CD14-positive monocyte (primary cell): Measurements from ENCODE around the gene TNNI3. TPM values are rescaled to one million over a fixed set of nuclear protein-coding genes. Genes with fewer than 3 reads are reported as not detected.

ENCODE experiments used
- DNase-seq, 3 donors: peaks; one replicate each; pipeline ENCODE4 v3.0.0-alpha.2; 2011 to 2022
- H2AFZ ChIP-seq: 2 replicates; pipeline ENCODE4 v1.6.0; 2012; ENCODE audit warnings: mild to moderate bottlenecking, low read depth, low read length, inconsistent platforms; ENCODE audit not compliant: insufficient read depth, poor library complexity, severe bottlenecking
- H3K27ac ChIP-seq, 2 donors: 1 replicate in 1 of 2; 2 replicates in 1 of 2; pipeline ENCODE4 v1.5.1; 2012 to 2013; ENCODE audit warnings: low read length in 2 of 2, control low read depth in 1 of 2, inconsistent platforms in 1 of 2, low read depth in 1 of 2, mild to moderate bottlenecking in 1 of 2
- H3K27me3 ChIP-seq, 2 donors: one replicate each; pipeline versions ENCODE4 v1.6.0 to v1.6.1; 2011 to 2013; ENCODE audit warnings: low read length in 2 of 2; ENCODE audit not compliant: control insufficient read depth in 2 of 2, insufficient read depth in 2 of 2
- H3K36me3 ChIP-seq, 2 donors: replicated peaks in 1 of 2; 1 replicate in 1 of 2; 2 replicates in 1 of 2; pipeline versions ENCODE4 v1.5.1 to v1.6.1; 2012 to 2013; ENCODE audit warnings: low read length in 2 of 2, control low read depth in 1 of 2, inconsistent platforms in 1 of 2, mild to moderate bottlenecking in 1 of 2; ENCODE audit not compliant: insufficient read depth in 2 of 2, control insufficient read depth in 1 of 2
- H3K4me1 ChIP-seq, 2 donors: 1 replicate in 1 of 2; 2 replicates in 1 of 2; pipeline versions ENCODE4 v1.5.1 to v1.6.1; 2012 to 2013; ENCODE audit warnings: low read length in 2 of 2, control low read depth in 1 of 2, inconsistent platforms in 1 of 2, mild to moderate bottlenecking in 1 of 2, moderate library complexity in 1 of 2; ENCODE audit not compliant: insufficient read depth in 2 of 2, control insufficient read depth in 1 of 2
- H3K4me2 ChIP-seq: replicated peaks from 2 replicates; pipeline ENCODE3; 2012; ENCODE audit warnings: low read length, moderate library complexity, mild to moderate bottlenecking; ENCODE audit not compliant: poor library complexity, severe bottlenecking; ENCODE audit errors: extremely low read depth
- H3K4me3 ChIP-seq, 3 experiments: fragments of 200-600 bp in 1 of 3; sonication (generic) in 1 of 3; replicated peaks in 1 of 3; 1 replicate in 2 of 3; 2 replicates in 1 of 3; pipeline ENCODE4 v1.5.1; 2011 to 2013; ENCODE audit warnings: low read length in 3 of 3, mild to moderate bottlenecking in 3 of 3, control low read depth in 2 of 3, low read depth in 2 of 3, inconsistent platforms in 1 of 3, moderate library complexity in 1 of 3
- H3K79me2 ChIP-seq: 2 replicates; pipeline ENCODE4 v1.6.0; 2012; ENCODE audit warnings: mild to moderate bottlenecking, control low read depth, inconsistent platforms, low read length, moderate library complexity; ENCODE audit not compliant: insufficient read depth
- H3K9ac ChIP-seq: 2 replicates; pipeline ENCODE4 v1.6.0; 2017; ENCODE audit warnings: low read length, mild to moderate bottlenecking; ENCODE audit not compliant: insufficient read depth, poor library complexity, severe bottlenecking
- H3K9me3 ChIP-seq, 2 donors: replicated peaks in 1 of 2; 1 replicate in 1 of 2; 2 replicates in 1 of 2; pipeline versions ENCODE4 v1.5.1 to v1.6.1; 2012 to 2013; ENCODE audit warnings: low read length in 2 of 2, control low read depth in 1 of 2; ENCODE audit not compliant: control insufficient read depth in 1 of 2, insufficient read depth in 1 of 2
- H4K20me1 ChIP-seq: 2 replicates; pipeline ENCODE4 v1.6.0; 2012; ENCODE audit warnings: mild to moderate bottlenecking, low read length, control low read depth, moderate library complexity; ENCODE audit not compliant: insufficient read depth
- H3K27ac Mint-ChIP-seq, 7 donors: one replicate each; pipeline ENCODE4 v1.8.0; 2020; ENCODE audit warnings: mild to moderate bottlenecking in 7 of 7, mixed read lengths in 7 of 7, moderate library complexity in 6 of 7, inconsistent platforms in 2 of 7
- H3K27me3 Mint-ChIP-seq, 3 donors: one replicate each; pipeline ENCODE4 v1.8.0; 2021 to 2022; ENCODE audit warnings: low read depth in 3 of 3, mild to moderate bottlenecking in 3 of 3, mixed read lengths in 3 of 3, moderate library complexity in 3 of 3, inconsistent platforms in 1 of 3
- H3K36me3 Mint-ChIP-seq, 2 donors: one replicate each; pipeline ENCODE4 v1.8.0; 2020; ENCODE audit warnings: mixed read lengths in 2 of 2, inconsistent platforms in 1 of 2, mild to moderate bottlenecking in 1 of 2
- H3K4me1 Mint-ChIP-seq: one replicate; pipeline ENCODE4 v1.8.0; 2020; ENCODE audit warnings: mild to moderate bottlenecking, mixed read lengths
- H3K4me3 Mint-ChIP-seq, 2 donors: one replicate each; pipeline ENCODE4 v1.8.0; 2020; ENCODE audit warnings: mild to moderate bottlenecking in 2 of 2, mixed read lengths in 2 of 2, moderate library complexity in 1 of 2
- H3K9me3 Mint-ChIP-seq, 7 donors: one replicate each; pipeline ENCODE4 v1.8.0; 2020 to 2022; ENCODE audit warnings: mixed read lengths in 7 of 7, mild to moderate bottlenecking in 6 of 7, moderate library complexity in 6 of 7, inconsistent platforms in 2 of 7
- CTCF ChIP-seq: fragments of 200-600 bp; IDR thresholded peaks from one replicate; pipeline ENCODE4 v1.8.0; 2022; ENCODE audit warnings: antibody characterized with exemption, mild to moderate bottlenecking
- WGBS: methylation state at CpG from one replicate; pipeline ENCODE4 v1.1.5; 2013; ENCODE audit warnings: missing lambda C conversion rate; ENCODE audit not compliant: insufficient coverage; 5-methylcytosine and 5-hydroxymethylcytosine counted together
- intact Hi-C, 2 donors: fragments of 100-400 bp; cut with micrococcal nuclease; formaldehyde crosslinking; loops; one replicate each; pipeline versions ENCODE4 v1.15.0 to v1.15.1; 2023
- polyA plus RNA-seq, 3 donors: library from polyadenylated mRNA; depleted of rRNA in 1 of 3; unstranded in 2 of 3; stranded (reverse) in 1 of 3; fragments of 300-500 nt in 2 of 3; fragments of >200 nt in 1 of 3; fragmentation: Illumina TruSeq in 2 of 3; gene quantifications; 1 replicate in 2 of 3; 2 replicates in 1 of 3; pipeline ENCODE4 v1.2.3, GENCODE V29; 2012 to 2021

Gene TNNI3
- polyA plus RNA-seq, 3 donors: 1.2 TPM; not detected in 2

- peak overlapping the region; percentile 80 to 84 for H3K27ac ChIP-seq
- H3K36me3 Mint-ChIP-seq: peaks cover 11 to 38% of the 10 kb centered on the region in 2 donors
- DNase-seq: no peak
- no peaks in the 10 kb centered on the region for H3K9me3 Mint-ChIP-seq
- no peak overlapping the region for H2AFZ ChIP-seq
- intact Hi-C loops: loop anchor here in 1 of 2 donors (10.0 kb wide), 1 partner anchor 139 kb away; the partner anchor contains the start of gene PPP6R1
- H4K20me1 ChIP-seq: peaks cover 65% of the 10 kb centered on the region
- peak overlapping the region; percentile 70 to 99 (median 97) for H3K27ac Mint-ChIP-seq
- peaks cover 0 to 3% of the 10 kb centered on the region in 2 donors for H3K27me3 ChIP-seq
- H3K9me3 ChIP-seq: no peaks in the 10 kb centered on the region
- H3K9ac ChIP-seq: no peak overlapping the region
- peaks cover 18 to 26% of the 10 kb centered on the region in 2 donors for H3K36me3 ChIP-seq
- peaks cover 62% of the 10 kb centered on the region for H3K79me2 ChIP-seq
- peaks cover 2 to 8% (median 6%) of the 10 kb centered on the region in 3 donors for H3K27me3 Mint-ChIP-seq
- peak overlapping the region; percentile 95 to 100 for H3K4me3 Mint-ChIP-seq
- peak overlapping the region; percentile 98 for H3K4me2 ChIP-seq
- WGBS: 100% methylated on average over 5 of the region's 13 CpGs
- TF ChIP-seq CTCF: no peak
- H3K4me3 ChIP-seq: peak overlapping the region in 2 of 3 experiments; percentile 81 to 94
- peaks cover 43% of the 10 kb centered on the region for H3K4me1 Mint-ChIP-seq
- peaks cover 25 to 43% of the 10 kb centered on the region in 2 donors for H3K4me1 ChIP-seq
Measured at GRCh38 chr19:55115446-55116065, 42.0 kb downstream of the TNNI3 start.

- Mint-ChIP-seq H3K4me3 (no peak overlapping the region), H3K27me3 (peaks cover under 1 to 6% (median 3%) of the 10 kb centered on the region in 3 donors), H3K27ac (peak overlapping the region in 4 of 7 donors; percentile 19 to 76 (median 26)), H3K4me1 (peaks cover 41% of the 10 kb centered on the region), H3K36me3 (peaks cover 17 to 46% of the 10 kb centered on the region in 2 donors), H3K9me3 (no peaks in the 10 kb centered on the region)
- Histone ChIP-seq H3K79me2 (peaks cover 69% of the 10 kb centered on the region), H3K9me3 (no peaks in the 10 kb centered on the region), H3K27ac (peak overlapping the region in 1 of 2 donors; percentile 11), H3K9ac (no peak overlapping the region), H3K4me1 (peaks cover 25 to 43% of the 10 kb centered on the region in 2 donors), H4K20me1 (peaks cover 74% of the 10 kb centered on the region), H3K27me3 (no peaks in the 10 kb centered on the region), H3K4me2 (no peak overlapping the region), H2AFZ (no peak overlapping the region), H3K4me3 (no peak overlapping the region), H3K36me3 (peaks cover 26 to 35% of the 10 kb centered on the region in 2 donors)
- TF ChIP-seq CTCF: no peak
- intact Hi-C loops: loop anchor here in 1 of 2 donors (10.0 kb wide), 1 partner anchor 140 kb away; the partner anchor contains the start of gene PPP6R1
- WGBS: 97% methylated on average over 5 of the region's 9 CpGs
- DNase-seq: no peak
Measured at GRCh38 chr19:55114566-55115145, 42.9 kb downstream of the TNNI3 start.
